HG03097 (cell line): Measurements from ENCODE around the gene CCDC159.
"Not testable (repeated sequence)": the region's sequence is repeated elsewhere in the genome, so short reads cannot be mapped to it uniquely, and the experiment has no call there.

ENCODE experiments used
- ATAC-seq: cut with Tn5 transposase; IDR thresholded peaks from one replicate; pipeline ENCODE4 v1.9.1; 2021; ENCODE audit not compliant: unreplicated experiment, low FRiP score

CCDC159 gene

GRCh38 chr19:11346104-11346940 is at the start of gene CCDC159, which contains the start of gene TMEM205:
TSS of gene CCDC159 (plus strand) at chr19:11346519. CDS start at chr19:11346607, 88 bp downstream.
TSS of gene TMEM205 (minus strand) at chr19:11346268. CDS start at chr19:11345619, 649 bp downstream.
- ATAC-seq: peak; percentile 92

- ATAC-seq: no peak
Measured at GRCh38 chr19:11299946-11300810, 46.1 kb upstream of the CCDC159 start.

GRCh38 chr19:11300811-11301120 is 45.6 kb upstream of the CCDC159 start:
- ATAC-seq: no peak

- ATAC-seq: no peak
Measured at GRCh38 chr19:11304936-11305335, 41.4 kb upstream of the CCDC159 start.

- no peak for ATAC-seq
Measured at GRCh38 chr19:11306337-11306736, 40.0 kb upstream of the CCDC159 start.

GRCh38 chr19:11320278-11320995 is 25.9 kb upstream of the CCDC159 start:
- not testable (repeated sequence) for ATAC-seq

- ATAC-seq: no peak
Measured at GRCh38 chr19:11321191-11322126, 24.9 kb upstream of the CCDC159 start.

GRCh38 chr19:11322269-11323024 is 23.9 kb upstream of the CCDC159 start:
- no peak for ATAC-seq

- ATAC-seq: no peak
Measured at GRCh38 chr19:11323601-11324078, 22.7 kb upstream of the CCDC159 start.

- ATAC-seq: no peak
Measured at GRCh38 chr19:11324079-11324661, 22.1 kb upstream of the CCDC159 start.

- no peak for ATAC-seq
Measured at GRCh38 chr19:11324748-11325389, 21.4 kb upstream of the CCDC159 start.

GRCh38 chr19:11325544-11325943 is 20.8 kb upstream of the CCDC159 start:
- ATAC-seq: no peak

GRCh38 chr19:11330127-11330526 is 16.2 kb upstream of the CCDC159 start:
- ATAC-seq: no peak

GRCh38 chr19:11331502-11331901 is 14.8 kb upstream of the CCDC159 start:
- ATAC-seq: no peak

GRCh38 chr19:11332822-11333221 is 13.5 kb upstream of the CCDC159 start:
- ATAC-seq: no peak

GRCh38 chr19:11333838-11334237 is 12.5 kb upstream of the CCDC159 start:
- not testable (repeated sequence) for ATAC-seq

GRCh38 chr19:11335449-11336146 is 10.7 kb upstream of the CCDC159 start:
- ATAC-seq: no peak
